SK-N-MC (cell line): Measurements from ENCODE around the gene HCN1.

Source experiments
- DNase-seq: peaks from one replicate; pipeline ENCODE4 v3.0.0-alpha.2; 2011; ENCODE audit warnings: low read depth, low spot score
- H3K27ac ChIP-seq: fragments of 200-600 bp; sonication (generic); 2 replicates; pipeline ENCODE4 v1.5.1; 2016; ENCODE audit warnings: mixed run types
- H3K36me3 ChIP-seq: fragments of 200-600 bp; sonication (generic); 2 replicates; pipeline ENCODE4 v1.6.1; 2017; ENCODE audit warnings: antibody characterized with exemption, low read length, mixed read lengths; ENCODE audit not compliant: insufficient read depth
- H3K4me3 ChIP-seq: fragments of 200-600 bp; sonication (generic); 2 replicates; pipeline ENCODE4 v1.5.1; 2016
- H3K9ac ChIP-seq: fragments of 200-600 bp; sonication (generic); 2 replicates; pipeline ENCODE4 v1.8.0; 2017; ENCODE audit warnings: mixed run types, mixed read lengths; ENCODE audit not compliant: insufficient read length
- H3K9me3 ChIP-seq: fragments of 200-600 bp; sonication (generic); 2 replicates; pipeline ENCODE4 v1.6.1; 2017; ENCODE audit warnings: low read depth, mild to moderate bottlenecking, antibody characterized with exemption, low read length, moderate library complexity, mixed read lengths
- EZH2 ChIP-seq: fragments of 200-600 bp; sonication (generic); IDR thresholded peaks from one replicate; pipeline ENCODE4 v1.6.1; 2017; ENCODE audit warnings: antibody characterized with exemption
- FOXP2 ChIP-seq: optimal IDR thresholded peaks from 2 replicates; pipeline ENCODE3; 2011; ENCODE audit warnings: mild to moderate bottlenecking, moderate library complexity; ENCODE audit not compliant: insufficient read depth; ENCODE audit errors: extremely low read length, control extremely low read depth
- POLR2AphosphoS5 ChIP-seq: IDR thresholded peaks from 2 replicates; pipeline ENCODE4 v1.6.1; 2012; ENCODE audit warnings: mild to moderate bottlenecking, low read depth, low read length, borderline replicate concordance

Gene HCN1

DNA sequence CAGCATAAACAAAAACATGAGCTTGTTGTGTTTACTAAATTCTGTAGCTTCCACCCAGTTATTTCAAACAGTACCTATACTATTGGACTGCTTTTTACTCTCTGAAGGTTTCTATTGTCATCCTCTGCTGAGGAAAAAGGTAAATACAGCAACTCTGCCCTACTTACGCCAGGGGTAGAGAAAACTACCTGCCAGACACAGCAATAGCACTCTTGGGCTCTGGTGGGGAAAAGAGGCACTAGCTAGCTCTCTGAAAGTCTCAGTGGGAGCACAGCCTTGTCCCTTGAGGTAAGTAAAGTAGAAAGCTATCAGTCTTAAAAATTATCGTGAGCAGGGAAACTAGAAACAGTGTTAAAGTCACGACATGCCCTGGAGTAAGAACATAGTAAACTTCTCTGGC lies 3.7 kb downstream of the HCN1 start:
- no peaks in the 10 kb centered on the region for H3K9me3 ChIP-seq
- TF ChIP-seq EZH2 = no peak
- no peak for TF ChIP-seq FOXP2
- H3K36me3 ChIP-seq = no peaks in the 10 kb centered on the region
- DNase-seq = no peak
- H3K4me3 ChIP-seq = no peak overlapping the region
- H3K27ac ChIP-seq = no peak overlapping the region
- H3K9ac ChIP-seq = no peak overlapping the region

DNA sequence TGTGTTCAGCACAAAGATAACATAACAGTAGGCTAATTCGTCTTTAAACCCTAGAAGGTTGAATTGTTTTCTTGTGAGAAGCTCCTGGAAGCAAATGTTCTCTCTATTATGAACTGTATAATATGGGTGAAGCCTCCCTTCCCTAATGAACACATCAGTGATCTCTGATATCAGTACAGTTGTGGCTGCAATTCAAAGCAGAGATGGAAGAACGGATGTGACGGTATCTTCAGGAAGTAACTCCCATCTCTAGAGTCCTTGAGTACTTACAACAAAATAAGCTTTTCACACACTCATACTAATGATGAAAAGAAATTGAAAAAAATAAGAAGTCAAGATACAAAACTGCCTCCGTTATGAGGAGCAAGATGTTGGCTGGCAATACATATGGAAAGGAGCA lies 4.5 kb downstream of the HCN1 start:
- Histone ChIP-seq H3K9me3 (no peaks in the 10 kb centered on the region), H3K36me3 (no peaks in the 10 kb centered on the region), H3K9ac (no peak overlapping the region), H3K4me3 (no peak overlapping the region), H3K27ac (no peak overlapping the region)
- TF ChIP-seq EZH2 (no peak), FOXP2 (no peak), POLR2AphosphoS5 (no peak)
- no peak for DNase-seq

DNA sequence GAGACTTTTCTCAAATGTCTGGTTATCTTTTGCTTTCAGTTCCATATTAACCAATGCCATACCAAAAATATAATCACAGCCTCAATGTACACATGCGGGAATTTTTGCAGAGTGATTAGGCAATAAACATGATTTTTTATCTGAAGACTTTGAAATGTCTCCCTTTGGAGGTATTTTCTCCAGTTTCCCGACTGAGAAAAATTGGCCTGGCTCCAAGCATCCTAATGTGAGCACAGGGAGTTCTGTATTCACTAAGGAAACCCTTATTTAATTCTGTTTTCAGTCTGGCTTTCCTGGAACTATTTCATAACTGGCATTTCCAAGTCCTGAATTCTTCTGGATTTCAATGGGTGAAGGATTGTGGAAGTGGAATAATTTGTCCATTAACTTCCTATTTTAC lies 8.5 kb downstream of the HCN1 start:
- Histone ChIP-seq H3K9ac (no peak overlapping the region), H3K4me3 (no peak overlapping the region), H3K9me3 (no peaks in the 10 kb centered on the region), H3K36me3 (no peaks in the 10 kb centered on the region), H3K27ac (no peak overlapping the region)
- DNase-seq = no peak
- TF ChIP-seq FOXP2 = no peak
- no peak for TF ChIP-seq POLR2AphosphoS5
- TF ChIP-seq EZH2 = no peak

DNA sequence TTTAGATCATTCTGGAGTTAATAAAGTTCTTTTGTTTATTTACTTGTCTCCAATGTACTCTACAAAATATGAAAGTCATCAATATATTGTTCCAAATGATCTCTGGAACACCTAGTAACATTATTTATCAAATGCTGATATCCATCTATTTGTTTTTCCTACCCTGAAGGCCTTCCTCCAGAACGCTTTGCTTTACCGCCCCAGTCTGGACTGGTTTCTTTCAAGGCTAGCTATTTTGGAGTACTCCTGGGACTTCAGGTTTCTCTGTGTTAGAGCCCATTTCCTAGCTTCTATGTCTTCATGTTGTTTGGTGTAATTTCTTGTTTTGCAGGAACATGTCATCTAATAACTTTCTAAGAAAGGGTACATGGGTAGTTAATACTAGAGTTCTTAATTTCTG lies 9.6 kb downstream of the HCN1 start:
- no peak for DNase-seq
- H3K9me3 ChIP-seq = no peaks in the 10 kb centered on the region
- no peak overlapping the region for H3K9ac ChIP-seq
- H3K4me3 ChIP-seq = no peak overlapping the region
- H3K36me3 ChIP-seq = no peaks in the 10 kb centered on the region
- TF ChIP-seq POLR2AphosphoS5 = no peak
- TF ChIP-seq FOXP2 = no peak
- no peak for TF ChIP-seq EZH2
- no peak overlapping the region for H3K27ac ChIP-seq

DNA sequence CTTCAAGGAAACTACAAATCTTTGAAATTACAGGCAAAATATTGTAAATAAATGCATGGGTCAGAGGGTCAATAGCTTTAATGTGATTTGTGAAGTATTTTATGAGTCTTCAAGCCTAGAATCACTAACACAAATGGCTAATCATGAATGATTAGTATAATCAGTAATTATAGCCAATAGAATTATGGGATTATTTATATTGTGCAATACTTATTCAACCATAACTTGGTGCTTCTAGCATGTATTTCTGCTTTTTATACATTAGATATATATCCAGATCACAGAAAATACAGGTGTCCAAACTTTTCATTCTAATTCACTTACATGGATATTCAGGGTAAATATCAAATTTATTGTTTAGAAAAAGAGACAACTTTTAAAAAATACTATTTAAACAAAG lies 12.1 kb downstream of the HCN1 start:
- no peaks in the 10 kb centered on the region for H3K9me3 ChIP-seq
- TF ChIP-seq EZH2 = no peak
- TF ChIP-seq FOXP2 = no peak
- no peak for TF ChIP-seq POLR2AphosphoS5
- no peaks in the 10 kb centered on the region for H3K36me3 ChIP-seq
- no peak overlapping the region for H3K27ac ChIP-seq
- no peak for DNase-seq
- no peak overlapping the region for H3K4me3 ChIP-seq
- H3K9ac ChIP-seq = no peak overlapping the region

DNA sequence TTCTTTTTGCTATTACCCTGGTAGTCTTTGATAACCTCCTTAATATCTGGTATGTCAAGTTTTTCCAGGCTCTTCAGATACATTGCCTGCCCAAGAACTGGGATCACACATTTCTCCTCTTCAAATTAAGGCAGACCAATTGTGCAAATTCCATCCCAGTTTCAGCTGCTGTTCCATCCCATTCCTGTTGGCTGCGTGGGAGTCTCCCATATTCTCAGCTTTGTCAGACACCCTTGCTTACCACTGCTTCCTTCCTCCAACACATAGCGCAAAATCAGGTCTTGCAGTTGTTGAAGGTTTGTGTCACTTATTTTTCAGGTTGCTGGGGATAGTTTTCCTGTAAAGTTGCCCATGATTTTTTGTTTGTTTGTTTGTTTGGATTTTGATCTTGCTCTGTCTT lies 15.2 kb downstream of the HCN1 start:
- Histone ChIP-seq H3K9me3 (no peaks in the 10 kb centered on the region), H3K27ac (no peak overlapping the region), H3K4me3 (no peak overlapping the region), H3K36me3 (no peaks in the 10 kb centered on the region), H3K9ac (no peak overlapping the region)
- no peak for DNase-seq
- TF ChIP-seq FOXP2 (no peak), EZH2 (no peak), POLR2AphosphoS5 (no peak)

DNA sequence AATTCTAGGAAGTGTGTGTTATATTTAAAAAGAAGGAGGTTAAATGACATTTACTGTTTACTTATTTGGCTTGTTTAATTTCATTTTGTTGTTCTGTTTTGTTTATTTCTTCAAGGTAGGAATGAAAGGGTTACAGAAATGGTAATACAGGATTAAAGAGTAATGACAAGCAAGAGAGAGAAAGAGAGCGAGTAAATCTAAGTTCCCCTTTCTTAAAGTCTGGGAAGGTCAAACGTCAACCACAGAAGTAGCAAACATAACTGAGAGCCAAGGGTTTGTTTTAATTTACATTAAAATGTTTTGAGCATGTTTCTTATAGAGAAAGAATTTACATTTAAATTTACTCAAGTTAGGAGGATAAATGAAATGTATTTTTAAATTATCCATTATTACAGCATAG lies 18.7 kb downstream of the HCN1 start:
- no peaks in the 10 kb centered on the region for H3K36me3 ChIP-seq
- no peak for DNase-seq
- H3K4me3 ChIP-seq = no peak overlapping the region
- no peaks in the 10 kb centered on the region for H3K9me3 ChIP-seq
- H3K27ac ChIP-seq = no peak overlapping the region
- TF ChIP-seq POLR2AphosphoS5 (no peak), FOXP2 (no peak), EZH2 (no peak)
- H3K9ac ChIP-seq = no peak overlapping the region

DNA sequence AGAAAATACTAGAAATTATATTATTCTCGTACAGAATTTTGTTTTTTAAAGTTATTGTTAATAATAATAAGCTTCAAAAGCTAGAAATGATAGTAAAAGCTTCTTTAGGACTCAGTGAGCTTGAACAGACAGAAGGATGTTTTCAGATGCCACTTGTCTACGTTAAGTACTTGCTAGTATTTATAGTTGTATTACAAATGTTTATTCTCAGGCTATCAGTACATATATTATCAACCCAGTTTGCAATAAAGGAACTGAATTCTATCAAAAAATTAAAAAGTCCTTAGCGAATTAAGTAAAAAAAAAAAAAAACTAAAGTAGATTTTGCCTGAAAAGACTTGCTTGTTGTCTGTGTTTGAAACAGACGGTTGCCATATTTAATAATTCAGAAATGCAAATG lies 23.9 kb downstream of the HCN1 start:
- H3K9me3 ChIP-seq = no peaks in the 10 kb centered on the region
- H3K36me3 ChIP-seq = no peaks in the 10 kb centered on the region
- H3K4me3 ChIP-seq = no peak overlapping the region
- TF ChIP-seq POLR2AphosphoS5 (no peak), FOXP2 (no peak), EZH2 (no peak)
- H3K27ac ChIP-seq = no peak overlapping the region
- no peak overlapping the region for H3K9ac ChIP-seq
- DNase-seq = no peak

DNA sequence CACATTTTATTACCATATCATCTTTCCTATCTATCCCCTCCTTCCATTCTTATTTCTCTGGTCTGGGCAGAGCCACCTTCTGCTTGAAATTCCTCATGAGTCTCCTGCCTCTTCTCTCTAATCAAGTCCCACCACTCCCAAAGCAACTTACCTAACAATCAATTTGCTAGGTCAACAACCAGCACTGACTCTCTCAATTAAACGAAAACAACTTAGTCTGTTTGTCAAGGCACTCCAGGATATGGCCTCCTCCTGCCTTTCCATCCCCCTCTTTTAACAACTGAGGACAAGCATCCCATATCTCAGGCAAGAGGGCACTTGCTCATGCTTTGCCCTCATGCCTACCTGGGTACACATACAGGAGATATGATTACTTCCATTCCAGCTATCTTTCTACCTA lies 47.4 kb downstream of the HCN1 start:
- DNase-seq = no peak
- TF ChIP-seq FOXP2 = no peak
- TF ChIP-seq POLR2AphosphoS5 = no peak
- no peak for TF ChIP-seq EZH2
- Histone ChIP-seq H3K9ac (no peak overlapping the region), H3K9me3 (no peaks in the 10 kb centered on the region), H3K4me3 (no peak overlapping the region), H3K27ac (no peak overlapping the region), H3K36me3 (no peaks in the 10 kb centered on the region)
